ENCODE measurements around the gene SLC25A36.

Gene SLC25A36

DNA sequence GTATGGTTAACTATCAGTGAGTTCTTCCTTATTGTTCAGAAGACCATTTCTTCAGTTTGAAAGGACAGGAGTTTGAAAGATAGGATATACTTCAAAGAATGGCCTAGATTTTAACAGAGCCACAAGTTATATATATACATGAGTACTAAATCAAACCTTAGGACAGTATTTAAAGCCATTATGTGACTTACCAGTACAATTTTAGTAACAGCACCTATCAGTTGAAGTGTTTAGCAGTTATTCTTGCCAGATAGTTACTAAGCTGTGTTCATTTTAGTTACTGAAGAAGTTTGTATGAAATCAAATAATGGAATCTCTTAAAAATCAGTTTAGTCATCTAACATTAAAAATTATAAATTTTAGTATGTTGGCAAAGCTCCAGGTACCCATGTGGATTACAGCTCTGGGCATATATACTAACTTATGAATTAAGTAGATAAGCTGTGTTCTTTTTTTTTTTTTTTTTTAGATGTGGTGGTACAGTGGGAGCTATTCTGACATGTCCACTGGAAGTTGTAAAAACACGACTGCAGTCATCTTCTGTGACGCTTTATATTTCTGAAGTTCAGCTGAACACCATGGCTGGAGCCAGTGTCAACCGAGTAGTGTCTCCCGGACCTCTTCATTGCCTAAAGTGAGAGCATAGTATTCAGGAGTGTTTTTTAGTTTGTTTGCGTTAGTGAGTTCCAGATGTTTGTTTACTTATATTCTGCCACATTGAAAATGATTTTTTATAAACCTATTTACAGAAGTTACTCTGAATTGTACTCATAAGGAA lies 14.6 kb downstream of the SLC25A36 start:
- no peak overlapping the region for H3K4me2 ChIP-seq (ENCODE audit: low read depth, low read length, poor library complexity, severe bottlenecking)
- peaks cover 46% of the 10 kb centered on the region for H4K20me1 ChIP-seq (ENCODE audit: low read depth, low read length)
- H3K27ac ChIP-seq (ENCODE audit: low read depth, low read length), result no peak overlapping the region
- no peak for TF ChIP-seq EZH2phosphoT487 (conservative IDR thresholded peaks at IDR 0.05; ENCODE audit: low read length)
- TF ChIP-seq, protein P1, sequence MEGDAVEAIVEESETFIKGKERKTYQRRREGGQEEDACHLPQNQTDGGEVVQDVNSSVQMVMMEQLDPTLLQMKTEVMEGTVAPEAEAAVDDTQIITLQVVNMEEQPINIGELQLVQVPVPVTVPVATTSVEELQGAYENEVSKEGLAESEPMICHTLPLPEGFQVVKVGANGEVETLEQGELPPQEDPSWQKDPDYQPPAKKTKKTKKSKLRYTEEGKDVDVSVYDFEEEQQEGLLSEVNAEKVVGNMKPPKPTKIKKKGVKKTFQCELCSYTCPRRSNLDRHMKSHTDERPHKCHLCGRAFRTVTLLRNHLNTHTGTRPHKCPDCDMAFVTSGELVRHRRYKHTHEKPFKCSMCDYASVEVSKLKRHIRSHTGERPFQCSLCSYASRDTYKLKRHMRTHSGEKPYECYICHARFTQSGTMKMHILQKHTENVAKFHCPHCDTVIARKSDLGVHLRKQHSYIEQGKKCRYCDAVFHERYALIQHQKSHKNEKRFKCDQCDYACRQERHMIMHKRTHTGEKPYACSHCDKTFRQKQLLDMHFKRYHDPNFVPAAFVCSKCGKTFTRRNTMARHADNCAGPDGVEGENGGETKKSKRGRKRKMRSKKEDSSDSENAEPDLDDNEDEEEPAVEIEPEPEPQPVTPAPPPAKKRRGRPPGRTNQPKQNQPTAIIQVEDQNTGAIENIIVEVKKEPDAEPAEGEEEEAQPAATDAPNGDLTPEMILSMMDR (IDR thresholded peaks at IDR 0.05; ENCODE audit: insufficient read depth, low read length, poor library complexity, severe bottlenecking), result no peak
- no peak overlapping the region for H2AFZ ChIP-seq (ENCODE audit: low read depth, low read length, severe bottlenecking)
- no peaks in the 10 kb centered on the region for H3K27me3 ChIP-seq (ENCODE audit: low read length)
- no peak overlapping the region for H3K9ac ChIP-seq (ENCODE audit: low read length)
- peaks cover 73% of the 10 kb centered on the region for H3K79me2 ChIP-seq (ENCODE audit: insufficient read depth, low read length)
- H3K4me3 ChIP-seq (ENCODE audit: insufficient read depth, low read length, poor library complexity, severe bottlenecking), result no peak overlapping the region
- H3K36me3 ChIP-seq (ENCODE audit: low read length), result peaks cover 34% of the 10 kb centered on the region; the same call in 1 of the 2 replicates
- no peaks in the 10 kb centered on the region; the same call in 1 of the 2 replicates for H3F3A ChIP-seq (ENCODE audit: insufficient read depth)
- H3K9me2 ChIP-seq (replicated peaks; ENCODE audit: insufficient read depth, low read length), result no peaks in the 10 kb centered on the region
- no peaks in the 10 kb centered on the region for H3K9me3 ChIP-seq (ENCODE audit: insufficient read depth, low read length)

DNA sequence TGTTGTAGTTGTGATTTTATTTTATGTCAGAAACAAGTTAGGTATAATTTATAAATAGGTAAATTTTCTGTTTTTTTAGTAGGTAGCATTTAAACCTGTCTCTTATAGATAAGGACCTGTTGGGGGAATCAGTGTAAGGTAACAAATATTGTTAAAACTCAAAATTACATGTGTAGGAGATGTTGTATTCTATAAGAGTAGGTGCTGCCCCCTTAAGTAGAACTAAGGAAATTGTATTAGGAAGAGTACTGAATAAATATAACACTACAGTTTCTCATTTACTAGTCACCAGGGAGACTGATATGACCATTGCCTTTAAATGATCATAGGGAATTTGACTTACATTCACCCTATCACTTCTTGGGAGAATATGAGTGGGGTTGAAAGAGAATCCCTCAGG lies 31.2 kb downstream of the SLC25A36 start:
- H3F3A ChIP-seq (ENCODE audit: insufficient read depth), result no peaks in the 10 kb centered on the region
- no peaks in the 10 kb centered on the region for H3K27me3 ChIP-seq (ENCODE audit: low read length)
- no peak overlapping the region for H3K4me2 ChIP-seq (ENCODE audit: low read depth, low read length, poor library complexity, severe bottlenecking)
- no peak overlapping the region for H3K9ac ChIP-seq (ENCODE audit: low read length)
- H3K79me2 ChIP-seq (ENCODE audit: insufficient read depth, low read length), result no peaks in the 10 kb centered on the region
- no peaks in the 10 kb centered on the region for H4K20me1 ChIP-seq (ENCODE audit: low read depth, low read length)
- no peaks in the 10 kb centered on the region for H3K9me2 ChIP-seq (replicated peaks; ENCODE audit: insufficient read depth, low read length)
- H3K27ac ChIP-seq (ENCODE audit: low read depth, low read length), result no peak overlapping the region
- no peak for TF ChIP-seq EZH2phosphoT487 (conservative IDR thresholded peaks at IDR 0.05; ENCODE audit: low read length)
- TF ChIP-seq, protein P1 (IDR thresholded peaks at IDR 0.05; ENCODE audit: insufficient read depth, low read length, poor library complexity, severe bottlenecking), result peak; percentile 34
- H3K4me3 ChIP-seq (ENCODE audit: insufficient read depth, low read length, poor library complexity, severe bottlenecking), result no peak overlapping the region
- H3K36me3 ChIP-seq (ENCODE audit: low read length), result peaks cover 16% of the 10 kb centered on the region; the same call in 1 of the 2 replicates
- H2AFZ ChIP-seq (ENCODE audit: low read depth, low read length, severe bottlenecking), result no peak overlapping the region
- no peaks in the 10 kb centered on the region for H3K9me3 ChIP-seq (ENCODE audit: insufficient read depth, low read length)

DNA sequence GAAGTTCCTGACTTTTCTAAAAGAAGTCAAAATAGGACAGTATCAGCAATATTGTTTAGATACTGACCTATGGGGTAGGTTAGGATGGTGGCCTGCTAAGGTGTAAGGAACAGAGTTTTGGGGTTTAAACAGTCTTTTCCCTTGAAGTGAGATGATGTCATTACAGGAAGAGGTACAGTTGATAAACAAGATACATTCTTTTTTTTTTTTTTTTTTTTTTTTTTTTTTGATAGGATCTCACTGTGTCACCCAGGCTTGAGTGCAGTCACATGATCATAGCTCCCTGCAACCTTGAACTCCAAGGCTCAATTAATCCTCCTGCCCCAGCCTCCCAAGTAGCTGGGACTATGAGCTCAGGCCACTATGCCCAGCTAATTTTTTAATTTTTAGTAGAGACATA lies 33.3 kb downstream of the SLC25A36 start:
- Histone ChIP-seq H3F3A (ENCODE audit: insufficient read depth) (no peaks in the 10 kb centered on the region), H3K27ac (ENCODE audit: low read depth, low read length) (no peak overlapping the region), H3K4me2 (ENCODE audit: low read depth, low read length, poor library complexity, severe bottlenecking) (no peak overlapping the region), H2AFZ (ENCODE audit: low read depth, low read length, severe bottlenecking) (no peak overlapping the region), H3K36me3 (ENCODE audit: low read length) (peaks cover 16% of the 10 kb centered on the region; the same call in 1 of the 2 replicates), H3K9me3 (ENCODE audit: insufficient read depth, low read length) (no peaks in the 10 kb centered on the region), H3K27me3 (ENCODE audit: low read length) (no peaks in the 10 kb centered on the region), H3K9me2 (replicated peaks; ENCODE audit: insufficient read depth, low read length) (no peaks in the 10 kb centered on the region), H3K4me3 (ENCODE audit: insufficient read depth, low read length, poor library complexity, severe bottlenecking) (no peak overlapping the region), H3K9ac (ENCODE audit: low read length) (no peak overlapping the region), H4K20me1 (ENCODE audit: low read depth, low read length) (no peaks in the 10 kb centered on the region), H3K79me2 (ENCODE audit: insufficient read depth, low read length) (no peaks in the 10 kb centered on the region)
- TF ChIP-seq, protein P1 (IDR thresholded peaks at IDR 0.05; ENCODE audit: insufficient read depth, low read length, poor library complexity, severe bottlenecking), result no peak
- TF ChIP-seq EZH2phosphoT487 (conservative IDR thresholded peaks at IDR 0.05; ENCODE audit: low read length), result no peak
